OCI-LY1 (cell line): ENCODE data around the gene PRDM15.

ENCODE experiments used
- H2AFZ ChIP-seq: fragments of 200-600 bp; sonication (generic), shearing (Covaris generic); 2 replicates; pipeline ENCODE4 v1.6.0; 2014; ENCODE audit warnings: antibody characterized with exemption, mild to moderate bottlenecking, low read length
- H3F3A ChIP-seq: fragments of 200-600 bp; sonication (generic), shearing (Covaris generic); 2 replicates; pipeline ENCODE4 v1.6.0; 2014; ENCODE audit warnings: mild to moderate bottlenecking, antibody characterized with exemption, low read length, moderate library complexity; ENCODE audit not compliant: insufficient read depth
- H3K27ac ChIP-seq: fragments of 200-600 bp; sonication (generic); 2 replicates; pipeline ENCODE4 v1.5.1; 2014; ENCODE audit warnings: low read length, mixed run types, mild to moderate bottlenecking, low read depth; ENCODE audit not compliant: poor library complexity, severe bottlenecking
- H3K27me3 ChIP-seq: fragments of 200-600 bp; sonication (generic); 2 replicates; pipeline ENCODE4 v1.6.0; 2014; ENCODE audit warnings: antibody characterized with exemption, mild to moderate bottlenecking, low read length, moderate library complexity; ENCODE audit not compliant: insufficient read depth
- H3K36me3 ChIP-seq: fragments of 200-600 bp; sonication (generic); 2 replicates; pipeline ENCODE4 v1.6.1; 2014; ENCODE audit warnings: mild to moderate bottlenecking, antibody characterized with exemption, low read length, moderate library complexity, mixed read lengths; ENCODE audit not compliant: insufficient read depth
- H3K4me1 ChIP-seq: fragments of 200-600 bp; sonication (generic); 2 replicates; pipeline ENCODE4 v1.5.1; 2014; ENCODE audit warnings: mild to moderate bottlenecking, low read length, moderate library complexity; ENCODE audit not compliant: insufficient read depth, severe bottlenecking
- H3K4me2 ChIP-seq: fragments of 200-600 bp; sonication (generic), shearing (Covaris generic); 2 replicates; pipeline ENCODE4 v1.6.1; 2014; ENCODE audit warnings: low read length
- H3K4me3 ChIP-seq: fragments of 200-600 bp; sonication (generic); 2 replicates; pipeline ENCODE4 v1.5.1; 2014; ENCODE audit warnings: low read length, low read depth, mild to moderate bottlenecking, mixed read lengths; ENCODE audit not compliant: poor library complexity, severe bottlenecking
- H3K79me2 ChIP-seq: fragments of 200-600 bp; shearing (Covaris generic); 2 replicates; pipeline ENCODE4 v1.6.1; 2016; ENCODE audit warnings: mixed run types, low read length, mixed read lengths; ENCODE audit not compliant: insufficient read depth
- H3K9ac ChIP-seq: fragments of 200-600 bp; sonication (generic), shearing (Covaris generic); 2 replicates; pipeline ENCODE4 v1.6.1; 2014; ENCODE audit warnings: mild to moderate bottlenecking, low read length, mixed read lengths
- H3K9me2 ChIP-seq: fragments of 200-600 bp; sonication (generic), shearing (Covaris generic); 2 replicates; pipeline ENCODE4 v1.6.1; 2014; ENCODE audit warnings: low read depth, mild to moderate bottlenecking, low read length, mixed read lengths
- H3K9me3 ChIP-seq: fragments of 200-600 bp; shearing (Covaris generic); 2 replicates; pipeline ENCODE4 v1.6.1; 2014; ENCODE audit warnings: low read length, mixed read lengths
- H4K20me1 ChIP-seq: fragments of 200-600 bp; sonication (generic), shearing (Covaris generic); 2 replicates; pipeline ENCODE4 v1.6.0; 2016; ENCODE audit warnings: mild to moderate bottlenecking, low read length; ENCODE audit not compliant: insufficient read depth
- CTCF ChIP-seq: fragments of 200-600 bp; sonication (generic), shearing (Covaris generic); IDR thresholded peaks from 2 replicates; pipeline ENCODE4 v1.5.1; 2017; ENCODE audit warnings: mild to moderate bottlenecking, antibody characterized with exemption, low read length, moderate library complexity, mixed read lengths
- EZH2 ChIP-seq: fragments of 200-600 bp; sonication (generic), shearing (Covaris generic); IDR thresholded peaks from 2 replicates; pipeline ENCODE4 v1.8.0; 2017; ENCODE audit warnings: borderline replicate concordance, mixed run types, mild to moderate bottlenecking, antibody characterized with exemption, low read length, moderate library complexity, mixed read lengths

The PRDM15 gene

GRCh38 chr21:41856572-41856971 is 22.6 kb downstream of the PRDM15 start:
- H3K4me1 ChIP-seq, result peaks cover 46% of the 10 kb centered on the region
- peaks cover 9% of the 10 kb centered on the region; the same call in 1 of the 2 replicates for H3K79me2 ChIP-seq
- no peak overlapping the region for H2AFZ ChIP-seq
- H3K9me3 ChIP-seq, result no peaks in the 10 kb centered on the region
- H3K36me3 ChIP-seq, result peaks cover 75% of the 10 kb centered on the region
- peak overlapping the region; percentile 50 for H3K27ac ChIP-seq
- H3K27me3 ChIP-seq, result no peaks in the 10 kb centered on the region
- H3F3A ChIP-seq, result no peaks in the 10 kb centered on the region
- H3K4me3 ChIP-seq, result no peak overlapping the region
- H4K20me1 ChIP-seq, result no peaks in the 10 kb centered on the region
- no peak overlapping the region for H3K4me2 ChIP-seq
- H3K9me2 ChIP-seq, result no peaks in the 10 kb centered on the region
- no peak for TF ChIP-seq CTCF
- no peak for TF ChIP-seq EZH2
- H3K9ac ChIP-seq, result no peak overlapping the region

DNA sequence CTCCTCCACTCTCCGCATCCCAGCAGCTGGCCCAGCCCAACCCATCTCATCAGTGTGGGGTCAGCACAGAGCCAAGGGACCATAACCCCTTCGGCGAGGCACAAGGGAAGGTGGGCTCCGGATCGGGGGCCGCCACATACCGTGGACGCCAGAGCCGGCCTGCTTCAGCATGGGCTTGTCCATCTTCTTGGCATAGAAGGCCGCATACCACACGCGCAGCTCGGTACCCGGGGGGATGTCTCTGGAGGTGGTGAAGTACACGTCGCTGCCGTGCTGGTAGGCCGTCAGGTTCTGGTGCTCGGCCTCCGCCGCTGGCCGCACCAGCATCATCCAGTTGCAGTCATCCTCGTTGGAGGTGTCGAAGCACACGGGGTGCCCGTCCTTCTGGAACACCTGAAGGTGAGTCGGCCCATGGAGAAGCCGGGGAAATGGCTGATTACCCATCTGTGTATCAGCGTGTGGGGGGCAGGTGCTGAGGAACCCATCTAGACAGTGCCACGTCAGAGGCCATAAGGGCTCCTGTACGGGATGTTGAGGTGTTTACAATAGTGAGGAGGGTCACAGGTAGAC is 24.6 kb downstream of the PRDM15 start:
- Histone ChIP-seq H3K36me3 (peaks cover 87% of the 10 kb centered on the region), H3K27me3 (no peaks in the 10 kb centered on the region), H3F3A (no peaks in the 10 kb centered on the region), H3K9me2 (no peaks in the 10 kb centered on the region), H3K79me2 (no peaks in the 10 kb centered on the region), H2AFZ (no peak overlapping the region), H3K27ac (no peak overlapping the region), H3K4me3 (no peak overlapping the region), H3K9me3 (no peaks in the 10 kb centered on the region), H3K4me1 (peaks cover 39% of the 10 kb centered on the region), H4K20me1 (no peaks in the 10 kb centered on the region), H3K9ac (no peak overlapping the region), H3K4me2 (no peak overlapping the region)
- TF ChIP-seq CTCF (no peak), EZH2 (no peak)

DNA sequence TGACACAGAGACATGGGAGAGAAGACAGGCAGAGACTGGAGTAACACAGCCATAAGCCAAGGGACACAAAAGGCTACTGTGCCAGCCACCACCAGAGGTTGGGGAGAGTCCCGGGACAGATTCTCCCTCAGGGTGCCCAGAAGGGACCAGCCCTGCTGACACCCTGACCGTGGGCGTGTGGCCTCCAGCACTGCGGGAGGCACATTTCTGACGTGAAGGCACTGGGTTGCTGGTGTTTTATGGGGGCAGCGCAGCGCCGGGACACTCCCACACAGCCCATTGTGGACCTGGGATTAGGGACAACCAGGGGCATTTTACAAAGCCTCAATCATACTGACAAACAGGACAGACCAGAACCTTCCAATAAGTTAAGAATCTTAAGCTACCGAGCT is 26.2 kb downstream of the PRDM15 start:
- H2AFZ ChIP-seq, result no peak overlapping the region

More for the DNA sequence above, 26.2 kb downstream of the PRDM15 start:
- Histone ChIP-seq H3K4me3 (no peak overlapping the region), H3K4me1 (peaks cover 39% of the 10 kb centered on the region), H3K4me2 (no peak overlapping the region), H4K20me1 (no peaks in the 10 kb centered on the region), H3K27ac (peak overlapping the region; percentile 67), H3K9me2 (no peaks in the 10 kb centered on the region), H3K27me3 (no peaks in the 10 kb centered on the region), H3K9me3 (no peaks in the 10 kb centered on the region), H3K79me2 (no peaks in the 10 kb centered on the region), H3K36me3 (peaks cover 89% of the 10 kb centered on the region), H3F3A (no peaks in the 10 kb centered on the region; the same call in 1 of the 2 replicates), H3K9ac (no peak overlapping the region)
- no peak for TF ChIP-seq CTCF
- no peak for TF ChIP-seq EZH2
